WTC11 (cell line): ENCODE measurements around the gene GAST. TPM values are rescaled to one million over a fixed set of nuclear protein-coding genes. Genes with fewer than 3 reads are reported as not detected.

Source experiments
- ATAC-seq: fragments of 200-7000 bp; cut with Tn5 transposase; 2 replicates; pipeline ENCODE4 v1.10.0; 2021; ENCODE audit warnings: mild to moderate bottlenecking, moderate library complexity
- CTCF ChIA-PET: fragments of 300-600 bp; sonication (Branson Sonifier 250); formaldehyde crosslinking; loops from one replicate; lab custom pipeline; 2021; ENCODE audit warnings: antibody characterized with exemption; lab: Charles Lee
- POLR2A ChIA-PET: fragments of 350-600 bp; sonication (Branson Sonifier 250); formaldehyde crosslinking; loops from one replicate; lab custom pipeline; 2021; ENCODE audit warnings: antibody characterized with exemption; lab: Charles Lee
- DNase-seq: peaks from one replicate; pipeline ENCODE4 v3.0.0; 2021; ENCODE audit warnings: low spot score
- H3K27ac Mint-ChIP-seq: 2 replicates; pipeline ENCODE4 v1.8.0; 2021; ENCODE audit warnings: mixed read lengths
- H3K27me3 Mint-ChIP-seq: 2 replicates; pipeline ENCODE4 v1.8.0; 2021; ENCODE audit warnings: low read depth, mild to moderate bottlenecking, moderate library complexity, mixed read lengths
- H3K36me3 Mint-ChIP-seq: 2 replicates; pipeline ENCODE4 v1.8.0; 2021; ENCODE audit warnings: mixed read lengths
- H3K4me1 Mint-ChIP-seq: 2 replicates; pipeline ENCODE4 v1.8.0; 2022; ENCODE audit warnings: mixed read lengths
- H3K4me3 Mint-ChIP-seq: 2 replicates; pipeline ENCODE4 v1.8.0; 2021; ENCODE audit warnings: mild to moderate bottlenecking, moderate library complexity, mixed read lengths
- H3K9me3 Mint-ChIP-seq: 2 replicates; pipeline ENCODE4 v1.8.0; 2021; ENCODE audit warnings: mixed read lengths
- ATF1 ChIP-seq: sonication (generic); formaldehyde crosslinking; IDR thresholded peaks from 2 replicates; pipeline ENCODE4 v1.8.1; 2023; ENCODE audit warnings: mild to moderate bottlenecking, moderate library complexity, missing genetic modification reagents
- EMX1 ChIP-seq: fragments of 250-450 bp; sonication (Bioruptor Pico); IDR thresholded peaks from 2 replicates; pipeline ENCODE4 v1.8.0; 2021; ENCODE audit warnings: mild to moderate bottlenecking
- ETV6 ChIP-seq: sonication (generic); formaldehyde crosslinking; IDR thresholded peaks from 2 replicates; pipeline ENCODE4 v1.8.1; 2022; ENCODE audit warnings: mild to moderate bottlenecking, missing genetic modification reagents
- FOXP1 ChIP-seq: sonication (generic); formaldehyde crosslinking; IDR thresholded peaks from 2 replicates; pipeline ENCODE4 v1.8.0; 2022; ENCODE audit warnings: missing genetic modification reagents, mild to moderate bottlenecking, moderate library complexity, borderline replicate concordance
- GTF2I ChIP-seq: fragments of 250-450 bp; sonication (Bioruptor Pico); conservative IDR thresholded peaks from 2 replicates; pipeline ENCODE4 v1.4.0; 2021; ENCODE audit warnings: mild to moderate bottlenecking
- IRF2 ChIP-seq: sonication (generic); formaldehyde crosslinking; IDR thresholded peaks from 2 replicates; pipeline ENCODE4 v1.8.0; 2022; ENCODE audit warnings: low read depth, missing genetic modification reagents, borderline replicate concordance
- NR2C2 ChIP-seq: sonication (generic); formaldehyde crosslinking; IDR thresholded peaks from 2 replicates; pipeline ENCODE4 v1.8.0; 2022; ENCODE audit warnings: mild to moderate bottlenecking, missing genetic modification reagents
- PRRX2 ChIP-seq: fragments of 250-450 bp; sonication (Bioruptor Pico); IDR thresholded peaks from 2 replicates; pipeline ENCODE4 v1.8.0; 2021; ENCODE audit warnings: mild to moderate bottlenecking
- SOX15 ChIP-seq: fragments of 250-450 bp; sonication (Bioruptor Pico); IDR thresholded peaks from 2 replicates; pipeline ENCODE4 v1.9.0; 2021; ENCODE audit warnings: mild to moderate bottlenecking
- ZNF263 ChIP-seq: sonication (generic); formaldehyde crosslinking; IDR thresholded peaks from 2 replicates; pipeline ENCODE4 v1.8.1; 2022; ENCODE audit warnings: low read depth, mild to moderate bottlenecking, moderate library complexity, missing genetic modification reagents
- ZNF317 ChIP-seq: sonication (generic); formaldehyde crosslinking; IDR thresholded peaks from 2 replicates; pipeline ENCODE4 v1.8.1; 2023; ENCODE audit warnings: low read depth, mild to moderate bottlenecking, moderate library complexity, missing genetic modification reagents, borderline replicate concordance
- ZNF396 ChIP-seq: fragments of 250-450 bp; sonication (Bioruptor Pico); IDR thresholded peaks from 2 replicates; pipeline ENCODE4 v1.8.0; 2021; ENCODE audit warnings: mild to moderate bottlenecking, moderate library complexity, borderline replicate concordance
- ZNF671 ChIP-seq: fragments of 250-450 bp; sonication (Bioruptor Pico); IDR thresholded peaks from 2 replicates; pipeline ENCODE4 v1.8.0; 2021; ENCODE audit warnings: mild to moderate bottlenecking
- total RNA-seq: library from RNA; stranded (reverse); gene quantifications from 3 replicates; pipeline ENCODE4 v1.2.3, GENCODE V29; 2021
- TF ChIP-seq, protein P1 (sequence below): sonication (generic); formaldehyde crosslinking; IDR thresholded peaks from 2 replicates; pipeline ENCODE4 v1.8.0; 2022; ENCODE audit warnings: mild to moderate bottlenecking, missing genetic modification reagents
- TF ChIP-seq, protein P2 (sequence below): sonication (generic); formaldehyde crosslinking; IDR thresholded peaks from 2 replicates; pipeline ENCODE4 v1.8.1; 2022; ENCODE audit warnings: missing genetic modification reagents, borderline replicate concordance
- TF ChIP-seq, protein P3 (sequence below): fragments of 250-450 bp; sonication (Bioruptor Pico); IDR thresholded peaks from 2 replicates; pipeline ENCODE4 v1.9.0; 2021; ENCODE audit warnings: mild to moderate bottlenecking
- TF ChIP-seq, protein P4 (sequence below): sonication (generic); formaldehyde crosslinking; IDR thresholded peaks from 2 replicates; pipeline ENCODE4 v1.8.1; 2023; ENCODE audit warnings: mild to moderate bottlenecking, moderate library complexity, missing genetic modification reagents
- TF ChIP-seq, protein P5 (sequence below): fragments of 250-450 bp; sonication (Bioruptor Pico); IDR thresholded peaks from 2 replicates; pipeline ENCODE4 v1.9.0; 2021; ENCODE audit warnings: mild to moderate bottlenecking
- TF ChIP-seq, protein P6 (sequence below): sonication (generic); formaldehyde crosslinking; IDR thresholded peaks from 2 replicates; pipeline ENCODE4 v1.8.1; 2022; ENCODE audit warnings: low read depth, missing genetic modification reagents, borderline replicate concordance

The GAST gene
- total RNA-seq, 1 experiment from 2014 or later: not detected

DNA sequence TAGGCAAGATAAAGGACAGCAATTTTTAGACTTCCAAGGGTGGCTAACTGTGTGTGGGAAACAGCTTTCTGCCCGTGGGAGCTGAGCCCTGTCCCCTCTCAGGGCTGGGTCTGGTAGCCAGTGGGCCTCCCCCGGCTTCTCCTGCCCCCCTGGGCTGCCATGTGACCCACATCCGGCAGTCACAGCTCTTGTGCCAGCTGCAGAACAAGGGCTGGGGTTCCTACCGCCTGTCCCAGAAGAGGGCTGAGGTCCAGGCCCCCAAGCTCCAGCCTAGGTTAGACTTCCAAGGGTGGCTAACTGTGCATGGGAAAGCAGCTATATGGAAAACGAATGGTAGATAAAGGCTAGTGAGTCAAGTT lies 6.1 kb downstream of the GAST start:
- no peak overlapping the region for H3K4me3 Mint-ChIP-seq
- no peak for DNase-seq
- H3K36me3 Mint-ChIP-seq: no peaks in the 10 kb centered on the region
- H3K27ac Mint-ChIP-seq: no peak overlapping the region
- TF ChIP-seq GTF2I (CRISPR knock-in tag): no peak
- TF ChIP-seq EMX1 (CRISPR knock-in tag): no peak
- no peak for TF ChIP-seq FOXP1
- no peak for TF ChIP-seq ZNF671
- no peak for TF ChIP-seq ATF1 (CRISPR knock-in tag)
- TF ChIP-seq ZNF396 (CRISPR knock-in tag): no peak
- TF ChIP-seq, protein P1, sequence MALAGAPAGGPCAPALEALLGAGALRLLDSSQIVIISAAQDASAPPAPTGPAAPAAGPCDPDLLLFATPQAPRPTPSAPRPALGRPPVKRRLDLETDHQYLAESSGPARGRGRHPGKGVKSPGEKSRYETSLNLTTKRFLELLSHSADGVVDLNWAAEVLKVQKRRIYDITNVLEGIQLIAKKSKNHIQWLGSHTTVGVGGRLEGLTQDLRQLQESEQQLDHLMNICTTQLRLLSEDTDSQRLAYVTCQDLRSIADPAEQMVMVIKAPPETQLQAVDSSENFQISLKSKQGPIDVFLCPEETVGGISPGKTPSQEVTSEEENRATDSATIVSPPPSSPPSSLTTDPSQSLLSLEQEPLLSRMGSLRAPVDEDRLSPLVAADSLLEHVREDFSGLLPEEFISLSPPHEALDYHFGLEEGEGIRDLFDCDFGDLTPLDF (CRISPR knock-in tag): no peak
- no peak for TF ChIP-seq ETV6 (CRISPR knock-in tag)
- TF ChIP-seq ZNF317: no peak
- TF ChIP-seq, protein P2, sequence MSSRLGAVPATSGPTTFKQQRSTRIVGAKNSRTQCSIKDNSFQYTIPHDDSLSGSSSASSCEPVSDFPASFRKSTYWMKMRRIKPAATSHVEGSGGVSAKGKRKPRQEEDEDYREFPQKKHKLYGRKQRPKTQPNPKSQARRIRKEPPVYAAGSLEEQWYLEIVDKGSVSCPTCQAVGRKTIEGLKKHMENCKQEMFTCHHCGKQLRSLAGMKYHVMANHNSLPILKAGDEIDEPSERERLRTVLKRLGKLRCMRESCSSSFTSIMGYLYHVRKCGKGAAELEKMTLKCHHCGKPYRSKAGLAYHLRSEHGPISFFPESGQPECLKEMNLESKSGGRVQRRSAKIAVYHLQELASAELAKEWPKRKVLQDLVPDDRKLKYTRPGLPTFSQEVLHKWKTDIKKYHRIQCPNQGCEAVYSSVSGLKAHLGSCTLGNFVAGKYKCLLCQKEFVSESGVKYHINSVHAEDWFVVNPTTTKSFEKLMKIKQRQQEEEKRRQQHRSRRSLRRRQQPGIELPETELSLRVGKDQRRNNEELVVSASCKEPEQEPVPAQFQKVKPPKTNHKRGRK (CRISPR knock-in tag): no peak
- TF ChIP-seq, protein P3, sequence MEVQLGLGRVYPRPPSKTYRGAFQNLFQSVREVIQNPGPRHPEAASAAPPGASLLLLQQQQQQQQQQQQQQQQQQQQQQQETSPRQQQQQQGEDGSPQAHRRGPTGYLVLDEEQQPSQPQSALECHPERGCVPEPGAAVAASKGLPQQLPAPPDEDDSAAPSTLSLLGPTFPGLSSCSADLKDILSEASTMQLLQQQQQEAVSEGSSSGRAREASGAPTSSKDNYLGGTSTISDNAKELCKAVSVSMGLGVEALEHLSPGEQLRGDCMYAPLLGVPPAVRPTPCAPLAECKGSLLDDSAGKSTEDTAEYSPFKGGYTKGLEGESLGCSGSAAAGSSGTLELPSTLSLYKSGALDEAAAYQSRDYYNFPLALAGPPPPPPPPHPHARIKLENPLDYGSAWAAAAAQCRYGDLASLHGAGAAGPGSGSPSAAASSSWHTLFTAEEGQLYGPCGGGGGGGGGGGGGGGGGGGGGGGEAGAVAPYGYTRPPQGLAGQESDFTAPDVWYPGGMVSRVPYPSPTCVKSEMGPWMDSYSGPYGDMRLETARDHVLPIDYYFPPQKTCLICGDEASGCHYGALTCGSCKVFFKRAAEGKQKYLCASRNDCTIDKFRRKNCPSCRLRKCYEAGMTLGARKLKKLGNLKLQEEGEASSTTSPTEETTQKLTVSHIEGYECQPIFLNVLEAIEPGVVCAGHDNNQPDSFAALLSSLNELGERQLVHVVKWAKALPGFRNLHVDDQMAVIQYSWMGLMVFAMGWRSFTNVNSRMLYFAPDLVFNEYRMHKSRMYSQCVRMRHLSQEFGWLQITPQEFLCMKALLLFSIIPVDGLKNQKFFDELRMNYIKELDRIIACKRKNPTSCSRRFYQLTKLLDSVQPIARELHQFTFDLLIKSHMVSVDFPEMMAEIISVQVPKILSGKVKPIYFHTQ (CRISPR knock-in tag): no peak
- TF ChIP-seq SOX15: no peak
- no peak for TF ChIP-seq PRRX2 (CRISPR knock-in tag)
- TF ChIP-seq, protein P4, sequence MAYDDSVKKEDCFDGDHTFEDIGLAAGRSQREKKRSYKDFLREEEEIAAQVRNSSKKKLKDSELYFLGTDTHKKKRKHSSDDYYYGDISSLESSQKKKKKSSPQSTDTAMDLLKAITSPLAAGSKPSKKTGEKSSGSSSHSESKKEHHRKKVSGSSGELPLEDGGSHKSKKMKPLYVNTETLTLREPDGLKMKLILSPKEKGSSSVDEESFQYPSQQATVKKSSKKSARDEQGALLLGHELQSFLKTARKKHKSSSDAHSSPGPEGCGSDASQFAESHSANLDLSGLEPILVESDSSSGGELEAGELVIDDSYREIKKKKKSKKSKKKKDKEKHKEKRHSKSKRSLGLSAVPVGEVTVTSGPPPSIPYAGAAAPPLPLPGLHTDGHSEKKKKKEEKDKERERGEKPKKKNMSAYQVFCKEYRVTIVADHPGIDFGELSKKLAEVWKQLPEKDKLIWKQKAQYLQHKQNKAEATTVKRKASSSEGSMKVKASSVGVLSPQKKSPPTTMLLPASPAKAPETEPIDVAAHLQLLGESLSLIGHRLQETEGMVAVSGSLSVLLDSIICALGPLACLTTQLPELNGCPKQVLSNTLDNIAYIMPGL (CRISPR knock-in tag): no peak
- TF ChIP-seq, protein P5, sequence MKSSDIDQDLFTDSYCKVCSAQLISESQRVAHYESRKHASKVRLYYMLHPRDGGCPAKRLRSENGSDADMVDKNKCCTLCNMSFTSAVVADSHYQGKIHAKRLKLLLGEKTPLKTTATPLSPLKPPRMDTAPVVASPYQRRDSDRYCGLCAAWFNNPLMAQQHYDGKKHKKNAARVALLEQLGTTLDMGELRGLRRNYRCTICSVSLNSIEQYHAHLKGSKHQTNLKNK: no peak
- TF ChIP-seq IRF2 (CRISPR knock-in tag): no peak
- no peak for TF ChIP-seq ZNF263 (CRISPR knock-in tag)
- TF ChIP-seq NR2C2: no peak
- TF ChIP-seq, protein P6, sequence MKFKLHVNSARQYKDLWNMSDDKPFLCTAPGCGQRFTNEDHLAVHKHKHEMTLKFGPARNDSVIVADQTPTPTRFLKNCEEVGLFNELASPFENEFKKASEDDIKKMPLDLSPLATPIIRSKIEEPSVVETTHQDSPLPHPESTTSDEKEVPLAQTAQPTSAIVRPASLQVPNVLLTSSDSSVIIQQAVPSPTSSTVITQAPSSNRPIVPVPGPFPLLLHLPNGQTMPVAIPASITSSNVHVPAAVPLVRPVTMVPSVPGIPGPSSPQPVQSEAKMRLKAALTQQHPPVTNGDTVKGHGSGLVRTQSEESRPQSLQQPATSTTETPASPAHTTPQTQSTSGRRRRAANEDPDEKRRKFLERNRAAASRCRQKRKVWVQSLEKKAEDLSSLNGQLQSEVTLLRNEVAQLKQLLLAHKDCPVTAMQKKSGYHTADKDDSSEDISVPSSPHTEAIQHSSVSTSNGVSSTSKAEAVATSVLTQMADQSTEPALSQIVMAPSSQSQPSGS (CRISPR knock-in tag): no peak
- H3K9me3 Mint-ChIP-seq: no peaks in the 10 kb centered on the region
- H3K4me1 Mint-ChIP-seq: no peaks in the 10 kb centered on the region
- peaks cover 63% of the 10 kb centered on the region for H3K27me3 Mint-ChIP-seq
- no peak for ATAC-seq
- ChIA-PET POLR2A (no interaction called here), CTCF (interaction anchor here (1.2 to 1.6 kb wide), 2 partner anchors 22 to 169 kb away, joined by 3 to 4 read pairs; no protein-coding TSS in a partner anchor)
